Right renal cortex interstitium (tissue), 3 donors: Measurements from ENCODE around the gene LARP1B. TPM values are rescaled to one million over a fixed set of nuclear protein-coding genes. Genes with fewer than 3 reads are reported as not detected.

Experiments used
- polyA plus RNA-seq, 3 donors: library from polyadenylated mRNA; unstranded; fragments of 120-200 nt; gene quantifications; one replicate each; pipeline ENCODE4 v1.2.1, GENCODE V29; 2013; ENCODE audit not compliant: insufficient read length in 3 of 3

LARP1B gene
- polyA plus RNA-seq, 3 donors = 21.2 to 25.6 (median 23.8) TPM

Other genes with a start within 250 kb of the LARP1B start
- gene PLK4, start 180.4 kb upstream of the LARP1B start, polyA plus RNA-seq = 10 to 100 TPM; 21.6 to 26.4 (median 26.3) TPM
- gene MFSD8, start 96.1 kb upstream of the LARP1B start, polyA plus RNA-seq = 10 to 100 TPM; 22.5 to 24.1 (median 23.1) TPM
- gene ABHD18, start 95.9 kb upstream of the LARP1B start, polyA plus RNA-seq = 10 to 100 TPM; 10.3 to 13.5 (median 12.5) TPM
- 100 to 1,000 TPM; 121 to 137 (median 129) TPM for gene PGRMC2, start 226.5 kb downstream of the LARP1B start, polyA plus RNA-seq